Cardiac septum (tissue), 1 donor: ENCODE results near the gene RRP1B. TPM values are rescaled to one million over a fixed set of nuclear protein-coding genes. Genes with fewer than 3 reads are reported as not detected.

Source experiments
- DNase-seq: peaks from one replicate; pipeline ENCODE4 v3.0.0-alpha.2; 2020; ENCODE audit warnings: low spot score
- intact Hi-C: fragments of 100-400 bp; cut with DNase I; formaldehyde crosslinking; loops from one replicate; pipeline ENCODE4 v1.14.0; 2022
- total RNA-seq: library from RNA; stranded (reverse); fragmentation: NEBNext Ultra II Directional; extraction: Animal tissue kit (Norgen Biotek cat#: 25700); gene quantifications from one replicate; pipeline ENCODE4 v1.2.1, GENCODE V29; 2021
- donor health status: DM: no; HTN: no; CAD: no.

Gene RRP1B
- total RNA-seq, 1 donor from 2014 or later = 8.7 TPM

GRCh38 chr21:43717166-43717853 lies 58.0 kb downstream of the RRP1B start:
- DNase-seq = no peak

GRCh38 chr21:43717967-43718871 lies 58.9 kb downstream of the RRP1B start:
- peak; percentile 78 for DNase-seq
- intact Hi-C loops = no loop called here

More at GRCh38 chr21:43717166-43717853, 58.0 kb downstream of the RRP1B start:
- intact Hi-C loops = no loop called here

DNA sequence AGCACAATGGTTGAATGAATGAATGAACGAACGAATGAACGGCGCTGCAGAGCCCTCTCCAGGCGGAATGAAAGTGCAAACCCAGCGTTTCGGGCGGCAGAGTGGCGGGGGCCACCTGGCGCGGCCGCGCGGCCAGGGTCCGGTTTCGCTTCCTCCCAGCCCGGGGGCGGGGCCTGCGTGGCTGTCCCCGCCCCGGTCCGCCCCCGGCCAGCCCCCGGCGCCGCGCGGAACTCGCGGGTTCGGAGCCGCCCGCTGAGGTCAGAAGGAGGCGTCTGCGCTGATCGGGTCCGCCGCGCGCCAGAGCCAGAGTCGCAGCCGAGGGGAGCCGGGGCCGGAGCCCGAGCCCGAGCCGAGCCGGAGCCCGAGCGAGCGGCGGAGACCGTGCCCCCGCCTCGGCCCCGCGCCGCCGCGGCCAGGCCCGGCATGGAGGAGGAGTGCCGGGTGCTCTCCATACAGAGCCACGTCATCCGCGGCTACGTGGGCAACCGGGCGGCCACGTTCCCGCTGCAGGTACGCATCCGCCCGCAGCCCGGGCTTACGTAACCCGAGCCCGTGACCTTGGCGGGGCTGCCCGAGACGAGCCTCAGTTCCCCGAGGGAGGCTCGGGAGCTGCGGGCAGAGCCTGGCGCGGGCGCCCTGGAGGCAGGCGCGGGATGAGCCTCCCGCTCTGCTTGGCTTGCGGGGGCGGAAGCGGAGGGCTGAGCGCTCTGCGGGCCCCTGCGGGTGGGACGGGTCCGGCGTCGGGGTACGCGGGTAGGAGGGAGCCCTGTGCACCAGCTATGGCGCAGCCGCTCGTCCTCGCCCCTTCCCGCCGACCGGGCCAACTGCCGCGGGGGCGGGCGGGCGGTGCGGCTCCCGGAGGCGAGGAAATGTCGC lies 59.8 kb downstream of the RRP1B start, which contains the start of gene PDXK:
Gene PDXK, plus strand, starts transcription at position 258 of the 876 bp plus-strand sequence. Its CDS starts 166 bp downstream, at position 424.
- intact Hi-C loops = no loop called here
- DNase-seq = peak; percentile 95

DNA sequence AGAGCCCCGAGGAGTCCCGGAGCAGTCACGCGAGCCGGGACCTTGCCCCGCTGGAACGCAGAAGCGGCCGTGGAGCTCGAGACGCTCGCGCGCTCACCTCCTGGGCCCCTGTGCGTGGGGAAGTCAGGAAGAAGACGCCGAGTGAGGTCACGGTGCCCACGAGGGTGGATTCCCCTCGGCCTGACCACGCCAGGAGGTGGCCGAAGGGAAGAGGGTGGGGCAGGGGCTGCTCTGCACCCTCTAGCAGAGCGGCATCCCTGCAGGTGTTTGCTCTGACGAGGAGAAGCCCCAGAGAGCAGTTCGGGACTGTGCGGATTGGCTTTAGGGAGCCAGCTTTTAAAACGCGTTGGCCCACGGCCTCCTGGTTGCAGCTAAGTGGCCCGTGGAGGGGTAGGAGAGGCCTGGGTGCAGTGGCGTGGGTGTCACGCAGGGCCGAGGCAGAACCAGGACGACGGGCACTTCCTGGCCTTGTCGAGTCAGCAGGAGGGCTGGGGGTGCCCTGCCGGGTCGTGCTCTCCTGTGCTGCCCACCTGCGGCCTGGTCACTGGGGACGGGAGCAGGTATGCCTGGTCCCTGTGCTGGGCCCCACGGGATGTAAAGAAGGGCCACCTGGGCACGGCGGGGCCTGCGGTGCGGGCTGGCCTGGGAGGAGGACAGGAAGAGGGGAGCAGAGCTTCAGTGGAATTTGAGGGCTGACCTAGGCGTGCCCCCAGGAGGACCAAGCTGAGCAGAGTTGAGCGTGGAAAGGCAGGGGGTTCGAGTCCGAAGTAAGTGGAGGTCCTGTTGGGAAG lies 60.6 kb downstream of the RRP1B start:
- no peak for DNase-seq
- intact Hi-C loops = no loop called here

DNA sequence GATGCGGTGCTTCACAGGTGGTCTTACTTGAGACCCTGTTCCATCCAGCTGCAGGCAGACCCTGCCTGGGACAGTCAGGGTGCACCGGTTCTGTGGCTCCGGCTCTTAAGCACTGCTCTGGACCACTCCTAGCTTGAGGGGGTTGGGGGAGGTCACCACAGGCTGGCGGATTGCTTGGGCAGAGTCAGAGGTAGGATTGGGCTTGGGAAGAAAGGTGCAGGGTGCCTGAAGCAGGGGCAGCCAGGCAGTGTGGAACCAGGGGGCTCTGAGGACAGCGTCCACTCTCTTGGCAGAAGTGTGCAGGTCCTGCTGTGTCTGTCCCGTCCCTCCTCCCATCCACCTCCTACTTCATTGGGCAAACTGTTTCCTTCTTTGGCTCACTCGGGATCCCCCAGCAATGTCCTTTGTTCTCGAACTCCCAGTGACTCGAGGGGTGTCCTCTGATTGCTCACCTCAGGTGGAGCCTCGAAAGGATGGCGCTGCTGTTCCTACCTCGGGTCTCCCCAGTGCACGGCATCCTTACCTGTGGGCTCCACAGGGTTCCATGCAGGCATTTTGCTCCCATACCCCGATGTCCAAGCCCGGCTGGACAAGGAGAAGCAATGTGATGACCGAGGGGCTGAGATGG lies 61.3 kb downstream of the RRP1B start:
- intact Hi-C loops = no loop called here
- no peak for DNase-seq

GRCh38 chr21:43721206-43721605 lies 61.8 kb downstream of the RRP1B start:
- DNase-seq = no peak
- intact Hi-C loops = no loop called here

DNA sequence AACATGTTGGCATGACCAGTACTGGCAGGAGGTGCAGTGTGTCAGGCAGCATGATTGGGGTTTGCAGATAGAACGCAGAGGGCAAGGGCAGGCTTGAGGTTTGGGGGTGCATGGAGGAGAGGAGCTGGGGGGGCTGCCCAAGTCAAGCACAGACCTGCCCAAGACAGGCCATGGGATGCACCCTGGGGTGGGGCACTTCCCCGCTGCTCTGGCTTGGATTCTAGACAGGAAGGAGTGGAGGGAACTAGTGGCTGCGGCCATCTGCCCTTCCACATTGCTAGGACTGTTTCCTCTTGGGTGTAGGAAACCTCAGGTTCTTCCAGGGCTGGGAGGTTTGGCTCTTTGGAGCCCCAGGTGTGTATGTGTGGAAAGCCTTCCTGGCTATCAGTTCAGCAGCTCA lies 62.6 kb downstream of the RRP1B start:
- no peak for DNase-seq
- intact Hi-C loops = no loop called here

GRCh38 chr21:43723648-43724047 lies 64.3 kb downstream of the RRP1B start:
- intact Hi-C loops = no loop called here

DNA sequence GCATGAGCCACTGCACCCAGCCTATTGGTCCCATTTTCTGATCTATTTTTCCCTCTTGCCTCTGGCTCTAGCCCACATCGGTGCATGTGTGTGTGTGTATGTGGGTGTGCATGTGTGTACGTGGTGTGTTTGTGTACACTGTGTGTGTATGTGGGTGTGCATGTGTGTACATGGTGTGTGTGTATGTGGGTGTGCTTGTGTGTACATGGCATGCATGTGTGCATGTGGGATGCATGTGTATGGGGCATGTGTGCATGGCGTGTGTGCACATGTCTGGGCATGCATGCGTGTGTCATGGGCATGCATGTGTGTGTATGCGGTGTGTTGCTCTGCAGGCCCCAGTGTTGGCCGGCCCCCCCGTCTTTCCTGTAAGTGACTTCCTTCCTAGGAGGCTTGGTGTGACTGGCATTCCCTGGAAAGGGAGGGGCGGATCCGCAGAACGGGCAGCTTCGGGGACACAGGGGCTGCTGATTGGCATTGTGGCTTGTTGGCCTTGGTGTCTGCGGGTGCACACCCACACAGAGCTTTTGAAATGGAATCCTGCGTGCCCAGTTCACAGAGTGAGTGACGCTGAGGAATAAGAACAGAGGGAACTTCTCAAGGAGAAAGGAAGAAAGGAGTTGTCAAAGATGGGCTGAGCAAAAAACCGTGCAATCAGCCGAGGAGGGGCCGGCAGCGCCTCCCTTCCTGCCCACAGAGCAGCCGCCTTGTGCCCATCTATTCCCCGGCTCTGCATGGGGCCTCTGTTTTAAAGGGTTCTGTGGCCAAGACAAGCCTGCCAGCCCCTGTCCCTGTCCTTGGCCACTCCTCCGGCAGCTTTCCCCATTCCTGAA lies 67.5 kb downstream of the RRP1B start:
- intact Hi-C loops = no loop called here
- DNase-seq = no peak

More at GRCh38 chr21:43723648-43724047, 64.3 kb downstream of the RRP1B start:
- DNase-seq = no peak

- intact Hi-C loops = no loop called here
- DNase-seq = no peak
Measured at GRCh38 chr21:43727519-43728153, 68.3 kb downstream of the RRP1B start.

GRCh38 chr21:43728154-43728466 lies 68.8 kb downstream of the RRP1B start:
- intact Hi-C loops = no loop called here
- DNase-seq = no peak

- intact Hi-C loops = no loop called here
- DNase-seq = peak; percentile 98
Measured at GRCh38 chr21:43728467-43729390, 69.4 kb downstream of the RRP1B start.

DNA sequence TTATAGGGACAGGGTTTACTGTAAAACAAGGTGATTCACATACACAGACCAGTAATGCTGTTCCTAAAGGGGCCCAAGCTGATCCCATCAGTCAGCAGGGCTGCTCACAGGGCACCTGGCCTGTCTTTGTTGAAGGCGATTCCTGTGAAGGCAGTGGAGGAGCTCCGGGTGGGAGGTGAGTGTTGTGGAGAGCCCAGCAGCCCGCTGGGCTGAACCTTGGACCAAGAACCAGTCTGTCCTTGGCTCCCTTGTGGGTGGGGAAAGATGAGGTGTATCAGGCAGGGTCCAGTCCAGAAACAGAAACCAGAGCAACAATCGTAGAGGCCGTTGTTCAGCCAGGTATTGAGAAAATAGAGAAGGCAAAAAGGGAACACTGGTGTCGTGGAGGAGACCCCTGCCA lies 72.1 kb downstream of the RRP1B start:
- DNase-seq = no peak
- intact Hi-C loops = no loop called here

GRCh38 chr21:43731891-43732711 lies 72.7 kb downstream of the RRP1B start:
- intact Hi-C loops = no loop called here
- peak; percentile 74 for DNase-seq

GRCh38 chr21:43733060-43733459 lies 73.7 kb downstream of the RRP1B start:
- no peak for DNase-seq
- intact Hi-C loops = no loop called here
